CD4-positive, alpha-beta T cell (primary cell): ENCODE measurements around the gene ZBTB17. TPM values are rescaled to one million over a fixed set of nuclear protein-coding genes. Genes with fewer than 3 reads are reported as not detected.

Experiments
- ATAC-seq: fragments of 200-7000 bp; cut with Tn5 transposase; one replicate; pipeline ENCODE4 v1.10.0; 2022; ENCODE audit warnings: mild to moderate bottlenecking; ENCODE audit not compliant: poor library complexity
- CTCF ChIA-PET: fragments of 350-600 bp; sonication (Branson Sonifier 250); formaldehyde crosslinking; loops from one replicate; lab custom pipeline; 2021; ENCODE audit warnings: antibody characterized with exemption, inconsistent platforms; lab: Charles Lee
- POLR2A ChIA-PET: fragments of 350-600 bp; sonication (Branson Sonifier 250); formaldehyde crosslinking; loops from one replicate; lab custom pipeline; 2021; ENCODE audit warnings: antibody characterized with exemption, inconsistent platforms; lab: Charles Lee
- DNase-seq, 14 experiments: peaks; one replicate each; pipeline ENCODE4 v3.0.0-alpha.2; 2013 to 2020; ENCODE audit warnings: mixed read lengths in 2 of 14
- H3K27ac ChIP-seq, 2 donors: one replicate each; pipeline versions ENCODE4 v1.5.1 to v1.7.0; 2013; ENCODE audit warnings: low read length in 2 of 2, low read depth in 1 of 2, mild to moderate bottlenecking in 1 of 2
- H3K27me3 ChIP-seq, 2 experiments: 1 replicate in 1 of 2; 2 replicates in 1 of 2; pipeline versions ENCODE4 v1.6.1 to v1.7.0; 2013; ENCODE audit warnings: low read length in 2 of 2, control low read depth in 1 of 2, mild to moderate bottlenecking in 1 of 2, moderate library complexity in 1 of 2; ENCODE audit not compliant: insufficient read depth in 2 of 2, control insufficient read depth in 1 of 2
- H3K36me3 ChIP-seq: one replicate; pipeline ENCODE4 v1.6.1; 2013; ENCODE audit warnings: low read length, control low read depth; ENCODE audit not compliant: insufficient read depth
- H3K4me1 ChIP-seq: one replicate; pipeline ENCODE4 v1.6.1; 2013; ENCODE audit warnings: low read length, control low read depth; ENCODE audit not compliant: insufficient read depth
- H3K4me3 ChIP-seq: one replicate; pipeline ENCODE4 v1.5.1; 2013; ENCODE audit warnings: mild to moderate bottlenecking, low read length, moderate library complexity
- H3K9me3 ChIP-seq, 2 experiments: 1 replicate in 1 of 2; 2 replicates in 1 of 2; pipeline versions ENCODE4 v1.6.1 to v1.7.0; 2013; ENCODE audit warnings: low read length in 2 of 2, mild to moderate bottlenecking in 2 of 2, control low read depth in 1 of 2, moderate library complexity in 1 of 2; ENCODE audit not compliant: control insufficient read depth in 1 of 2, insufficient read depth in 1 of 2
- H3K27ac Mint-ChIP-seq: one replicate; pipeline ENCODE4 v1.8.0; 2020; ENCODE audit warnings: mixed read lengths
- H3K27me3 Mint-ChIP-seq: one replicate; pipeline ENCODE4 v1.8.0; 2021; ENCODE audit warnings: mixed read lengths
- H3K36me3 Mint-ChIP-seq: one replicate; pipeline ENCODE4 v1.8.0; 2021; ENCODE audit warnings: low read depth, mixed read lengths
- H3K4me1 Mint-ChIP-seq: one replicate; pipeline ENCODE4 v1.8.0; 2021; ENCODE audit warnings: low read depth, mixed read lengths
- H3K4me3 Mint-ChIP-seq: one replicate; pipeline ENCODE4 v1.8.0; 2020; ENCODE audit warnings: mild to moderate bottlenecking, mixed read lengths
- H3K9me3 Mint-ChIP-seq: one replicate; pipeline ENCODE4 v1.8.0; 2020; ENCODE audit warnings: mixed read lengths
- intact Hi-C, 2 experiments: fragments of 100-400 bp; cut with DNase I in 1 of 2; cut with micrococcal nuclease in 1 of 2; formaldehyde crosslinking; loops; one replicate each; pipeline versions ENCODE4 v1.15.1 to v1.9.0; 2023 to 2025; cut with DNase I, micrococcal nuclease
- total RNA-seq, 174 experiments: library from RNA in 2 of 174; stranded (reverse) in 2 of 174; gene quantifications; one replicate each; pipeline ENCODE4 v1.2.3 and lab custom pipeline; 2021 to 2026
- TF ChIP-seq, protein P1 (sequence below): fragments of 200-600 bp; IDR thresholded peaks from one replicate; pipeline ENCODE4 v1.8.0; 2022; ENCODE audit warnings: antibody characterized with exemption, mild to moderate bottlenecking

The ZBTB17 gene
- total RNA-seq, 2 experiments from 2014 or later, result 70.2 to 78.1 TPM

GRCh38 chr1:15938628-15939161 is 37.2 kb downstream of the ZBTB17 start:
- no peaks in the 10 kb centered on the region for H3K9me3 Mint-ChIP-seq
- no peaks in the 10 kb centered on the region for H3K4me1 Mint-ChIP-seq
- H3K4me1 ChIP-seq, result no peaks in the 10 kb centered on the region
- H3K4me3 Mint-ChIP-seq, result no peak overlapping the region
- H3K27me3 ChIP-seq, result no peaks in the 10 kb centered on the region
- DNase-seq (no peak), ATAC-seq (no peak)
- H3K36me3 ChIP-seq, result peaks cover 95% of the 10 kb centered on the region
- no peak overlapping the region for H3K27ac ChIP-seq
- ChIA-PET CTCF (no interaction called here), POLR2A (no interaction called here)
- no peak overlapping the region for H3K4me3 ChIP-seq
- intact Hi-C loops, result no loop called here
- peak overlapping the region; percentile 65 for H3K27ac Mint-ChIP-seq
- peaks cover 90% of the 10 kb centered on the region for H3K36me3 Mint-ChIP-seq
- no peaks in the 10 kb centered on the region for H3K27me3 Mint-ChIP-seq
- no peaks in the 10 kb centered on the region for H3K9me3 ChIP-seq
- TF ChIP-seq, protein P1, sequence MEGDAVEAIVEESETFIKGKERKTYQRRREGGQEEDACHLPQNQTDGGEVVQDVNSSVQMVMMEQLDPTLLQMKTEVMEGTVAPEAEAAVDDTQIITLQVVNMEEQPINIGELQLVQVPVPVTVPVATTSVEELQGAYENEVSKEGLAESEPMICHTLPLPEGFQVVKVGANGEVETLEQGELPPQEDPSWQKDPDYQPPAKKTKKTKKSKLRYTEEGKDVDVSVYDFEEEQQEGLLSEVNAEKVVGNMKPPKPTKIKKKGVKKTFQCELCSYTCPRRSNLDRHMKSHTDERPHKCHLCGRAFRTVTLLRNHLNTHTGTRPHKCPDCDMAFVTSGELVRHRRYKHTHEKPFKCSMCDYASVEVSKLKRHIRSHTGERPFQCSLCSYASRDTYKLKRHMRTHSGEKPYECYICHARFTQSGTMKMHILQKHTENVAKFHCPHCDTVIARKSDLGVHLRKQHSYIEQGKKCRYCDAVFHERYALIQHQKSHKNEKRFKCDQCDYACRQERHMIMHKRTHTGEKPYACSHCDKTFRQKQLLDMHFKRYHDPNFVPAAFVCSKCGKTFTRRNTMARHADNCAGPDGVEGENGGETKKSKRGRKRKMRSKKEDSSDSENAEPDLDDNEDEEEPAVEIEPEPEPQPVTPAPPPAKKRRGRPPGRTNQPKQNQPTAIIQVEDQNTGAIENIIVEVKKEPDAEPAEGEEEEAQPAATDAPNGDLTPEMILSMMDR, result no peak

GRCh38 chr1:15937706-15938168 is 38.2 kb downstream of the ZBTB17 start:
- no peak overlapping the region for H3K4me3 ChIP-seq
- H3K36me3 ChIP-seq, result peaks cover 95% of the 10 kb centered on the region
- TF ChIP-seq, protein P1, result no peak
- DNase-seq, result peak in 1 of 14 experiments; percentile 38
- no peaks in the 10 kb centered on the region for H3K27me3 Mint-ChIP-seq
- peak overlapping the region; percentile 63 for H3K27ac Mint-ChIP-seq
- H3K27ac ChIP-seq, result no peak overlapping the region
- ChIA-PET POLR2A (no interaction called here), CTCF (interaction anchor here (1.3 to 2.0 kb wide), 2 partner anchors 114 to 122 kb away, joined by 3 to 5 read pairs; no protein-coding TSS in a partner anchor)
- no peaks in the 10 kb centered on the region for H3K4me1 ChIP-seq
- H3K9me3 ChIP-seq, result no peaks in the 10 kb centered on the region
- no peaks in the 10 kb centered on the region for H3K4me1 Mint-ChIP-seq
- no peak overlapping the region for H3K4me3 Mint-ChIP-seq
- H3K27me3 ChIP-seq, result no peaks in the 10 kb centered on the region
- peak; percentile 21 for ATAC-seq
- peaks cover 97% of the 10 kb centered on the region for H3K36me3 Mint-ChIP-seq
- intact Hi-C loops, result no loop called here
- no peaks in the 10 kb centered on the region for H3K9me3 Mint-ChIP-seq

DNA sequence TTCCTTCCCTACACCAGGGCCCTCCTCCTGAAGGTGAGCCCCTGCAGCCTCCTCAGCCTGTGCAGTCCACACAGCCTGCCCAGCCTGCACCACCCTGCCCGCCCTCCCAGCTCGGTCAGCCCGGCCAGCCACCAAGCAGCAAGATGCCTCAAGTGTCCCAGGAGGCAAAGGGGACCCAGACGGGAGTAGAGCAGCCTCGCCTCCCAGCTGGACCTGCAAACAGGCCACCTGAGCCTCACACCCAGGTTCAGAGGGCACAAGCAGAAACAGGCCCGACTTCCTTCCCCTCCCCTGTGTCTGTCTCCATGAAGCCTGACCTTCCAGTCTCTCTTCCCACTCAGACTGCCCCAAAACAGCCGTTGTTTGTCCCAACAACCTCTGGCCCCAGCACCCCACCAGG is 38.8 kb downstream of the ZBTB17 start:
- ChIA-PET CTCF (interaction anchor here (1.3 to 2.0 kb wide), 2 partner anchors 113 to 122 kb away, joined by 3 to 5 read pairs; no protein-coding TSS in a partner anchor), POLR2A (no interaction called here)
- H3K4me3 ChIP-seq, result no peak overlapping the region
- TF ChIP-seq, protein P1, result no peak
- peaks cover 97% of the 10 kb centered on the region for H3K36me3 Mint-ChIP-seq
- no peak overlapping the region for H3K4me3 Mint-ChIP-seq
- ATAC-seq (no peak), DNase-seq (peak in 1 of 14 experiments; percentile 21)
- no peak overlapping the region for H3K27ac ChIP-seq
- H3K4me1 Mint-ChIP-seq, result no peaks in the 10 kb centered on the region
- no peaks in the 10 kb centered on the region for H3K27me3 Mint-ChIP-seq
- H3K9me3 Mint-ChIP-seq, result no peaks in the 10 kb centered on the region
- peak overlapping the region; percentile 63 for H3K27ac Mint-ChIP-seq
- intact Hi-C loops, result no loop called here
- peaks cover 95% of the 10 kb centered on the region for H3K36me3 ChIP-seq
- H3K9me3 ChIP-seq, result no peaks in the 10 kb centered on the region
- no peaks in the 10 kb centered on the region for H3K4me1 ChIP-seq
- H3K27me3 ChIP-seq, result no peaks in the 10 kb centered on the region
